Cardiac muscle cell (in vitro differentiated cells and primary cell): ENCODE measurements around the gene IGFBP6. TPM values are rescaled to one million over a fixed set of nuclear protein-coding genes. Genes with fewer than 3 reads are reported as not detected.

Experiments used
- DNase-seq, 2 donors: peaks; one replicate each; pipeline versions ENCODE4 v3.0.0 to v3.0.0-alpha.2; 2010 to 2017; ENCODE audit warnings: low read depth in 1 of 2, low spot score in 1 of 2
- H3K27ac ChIP-seq: fragments of 200-600 bp; sonication (generic); 2 replicates; pipeline ENCODE4 v1.5.1; 2016
- H3K27me3 ChIP-seq: fragments of 200-600 bp; sonication (generic); 2 replicates; pipeline ENCODE4 v1.6.0; 2016; ENCODE audit warnings: control low read depth
- H3K36me3 ChIP-seq: fragments of 200-600 bp; sonication (generic); 2 replicates; pipeline ENCODE4 v1.5.1; 2016; ENCODE audit warnings: control low read depth
- H3K4me1 ChIP-seq: fragments of 200-600 bp; sonication (generic); 2 replicates; pipeline ENCODE4 v1.8.1; 2017; ENCODE audit warnings: low read depth, mild to moderate bottlenecking, mixed run types
- H3K4me3 ChIP-seq: fragments of 200-600 bp; sonication (generic); 2 replicates; pipeline ENCODE4 v1.5.1; 2016; ENCODE audit warnings: mild to moderate bottlenecking
- H3K9me3 ChIP-seq: fragments of 200-600 bp; sonication (generic); 2 replicates; pipeline ENCODE4 v1.5.1; 2017; ENCODE audit warnings: low read depth, mild to moderate bottlenecking, control low read depth
- polyA plus RNA-seq: library from polyadenylated mRNA; unstranded; fragments of >200 nt; fragmentation: Nextera tagmentation; extraction: Ambion mirVana; gene quantifications from 2 replicates; pipeline ENCODE4 v1.2.1, GENCODE V29; 2016
- total RNA-seq: library from RNA; depleted of rRNA; stranded (reverse); fragments of >200 nt; gene quantifications from 2 replicates; pipeline ENCODE4 v1.2.3, GENCODE V29; 2016
- TF ChIP-seq, protein P1 (sequence below): IDR thresholded peaks from 2 replicates; pipeline ENCODE4 v1.5.1; 2012; ENCODE audit warnings: low read depth, mild to moderate bottlenecking, low read length

Gene IGFBP6
- total and polyA plus RNA-seq, 2 experiments from 2014 or later: 58.9 to 109 TPM

DNA sequence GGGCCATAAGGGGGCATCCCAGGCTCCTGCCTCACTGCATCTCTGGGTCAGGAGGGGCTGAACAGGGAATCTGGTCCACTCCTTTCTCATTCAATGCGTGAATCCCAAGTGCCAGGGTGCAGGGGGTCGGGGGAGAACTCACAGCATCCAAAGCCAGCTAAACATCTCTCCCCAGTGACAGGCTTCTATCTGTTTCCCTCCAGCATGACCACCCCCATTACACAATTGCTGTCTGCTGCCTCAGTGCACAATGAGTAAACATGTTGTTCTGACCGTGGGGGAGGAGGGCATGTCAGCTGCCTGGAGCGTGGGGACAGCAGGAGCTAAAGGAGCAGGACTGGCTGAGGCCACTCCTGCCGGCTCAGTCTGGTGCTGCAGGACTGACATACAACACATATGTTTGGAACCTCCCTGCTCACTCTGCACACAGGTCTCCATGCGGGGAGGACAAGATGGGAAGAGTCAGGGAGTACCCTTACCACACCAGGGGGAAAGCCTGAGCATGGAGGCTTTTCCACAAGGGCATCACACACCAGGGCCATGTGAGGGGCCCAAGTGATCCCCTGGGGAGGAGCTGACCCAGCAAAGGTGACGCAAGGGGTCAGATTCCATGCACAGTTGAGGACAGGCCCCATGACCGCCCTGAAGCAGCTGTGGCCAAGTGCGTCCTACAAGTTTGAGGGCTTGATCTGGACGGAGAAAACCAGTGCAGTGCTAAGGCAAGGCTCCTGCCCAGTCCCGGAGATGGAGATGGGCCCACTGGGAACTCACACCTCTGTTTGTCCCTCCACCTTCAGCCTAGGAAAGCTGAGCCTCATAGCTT lies 46.2 kb upstream of the IGFBP6 start:
- Histone ChIP-seq H3K9me3 (no peaks in the 10 kb centered on the region), H3K27ac (no peak overlapping the region), H3K36me3 (no peaks in the 10 kb centered on the region), H3K4me1 (peaks cover 32% of the 10 kb centered on the region), H3K27me3 (no peaks in the 10 kb centered on the region), H3K4me3 (no peak overlapping the region)
- peak in 1 of 2 donors; percentile 77 for DNase-seq
- TF ChIP-seq, protein P1, sequence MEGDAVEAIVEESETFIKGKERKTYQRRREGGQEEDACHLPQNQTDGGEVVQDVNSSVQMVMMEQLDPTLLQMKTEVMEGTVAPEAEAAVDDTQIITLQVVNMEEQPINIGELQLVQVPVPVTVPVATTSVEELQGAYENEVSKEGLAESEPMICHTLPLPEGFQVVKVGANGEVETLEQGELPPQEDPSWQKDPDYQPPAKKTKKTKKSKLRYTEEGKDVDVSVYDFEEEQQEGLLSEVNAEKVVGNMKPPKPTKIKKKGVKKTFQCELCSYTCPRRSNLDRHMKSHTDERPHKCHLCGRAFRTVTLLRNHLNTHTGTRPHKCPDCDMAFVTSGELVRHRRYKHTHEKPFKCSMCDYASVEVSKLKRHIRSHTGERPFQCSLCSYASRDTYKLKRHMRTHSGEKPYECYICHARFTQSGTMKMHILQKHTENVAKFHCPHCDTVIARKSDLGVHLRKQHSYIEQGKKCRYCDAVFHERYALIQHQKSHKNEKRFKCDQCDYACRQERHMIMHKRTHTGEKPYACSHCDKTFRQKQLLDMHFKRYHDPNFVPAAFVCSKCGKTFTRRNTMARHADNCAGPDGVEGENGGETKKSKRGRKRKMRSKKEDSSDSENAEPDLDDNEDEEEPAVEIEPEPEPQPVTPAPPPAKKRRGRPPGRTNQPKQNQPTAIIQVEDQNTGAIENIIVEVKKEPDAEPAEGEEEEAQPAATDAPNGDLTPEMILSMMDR: peak; percentile 13

DNA sequence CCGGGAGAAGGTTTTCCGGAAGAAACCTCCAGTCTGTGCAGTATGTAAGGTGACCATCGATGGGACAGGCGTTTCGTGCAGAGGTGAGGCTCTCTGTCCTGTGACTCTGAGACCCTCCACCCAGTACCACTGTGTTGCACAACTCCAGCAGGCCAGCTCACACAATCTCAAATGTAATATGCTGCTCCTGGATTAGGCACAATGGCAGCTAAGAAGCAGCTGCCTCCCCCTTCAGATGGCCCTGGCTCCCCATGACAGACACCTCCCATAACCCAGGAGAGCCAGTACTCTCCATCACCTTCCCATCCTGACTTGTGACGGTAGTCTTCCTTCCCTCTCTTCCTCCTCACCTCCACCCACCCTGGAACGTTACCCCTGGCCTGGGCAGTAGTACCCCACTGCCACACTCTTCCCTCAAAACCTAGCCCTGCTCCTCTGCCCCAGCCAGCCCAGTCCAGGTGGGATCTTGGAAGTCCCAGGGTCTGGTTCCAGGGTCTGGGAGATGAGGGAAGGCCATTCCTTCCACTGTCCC lies 45.5 kb upstream of the IGFBP6 start:
- Histone ChIP-seq H3K36me3 (no peaks in the 10 kb centered on the region), H3K27ac (no peak overlapping the region), H3K4me1 (peaks cover 32% of the 10 kb centered on the region), H3K9me3 (no peaks in the 10 kb centered on the region), H3K4me3 (no peak overlapping the region), H3K27me3 (no peaks in the 10 kb centered on the region)
- TF ChIP-seq, protein P1: no peak
- DNase-seq: peak in 1 of 2 donors; percentile 4

DNA sequence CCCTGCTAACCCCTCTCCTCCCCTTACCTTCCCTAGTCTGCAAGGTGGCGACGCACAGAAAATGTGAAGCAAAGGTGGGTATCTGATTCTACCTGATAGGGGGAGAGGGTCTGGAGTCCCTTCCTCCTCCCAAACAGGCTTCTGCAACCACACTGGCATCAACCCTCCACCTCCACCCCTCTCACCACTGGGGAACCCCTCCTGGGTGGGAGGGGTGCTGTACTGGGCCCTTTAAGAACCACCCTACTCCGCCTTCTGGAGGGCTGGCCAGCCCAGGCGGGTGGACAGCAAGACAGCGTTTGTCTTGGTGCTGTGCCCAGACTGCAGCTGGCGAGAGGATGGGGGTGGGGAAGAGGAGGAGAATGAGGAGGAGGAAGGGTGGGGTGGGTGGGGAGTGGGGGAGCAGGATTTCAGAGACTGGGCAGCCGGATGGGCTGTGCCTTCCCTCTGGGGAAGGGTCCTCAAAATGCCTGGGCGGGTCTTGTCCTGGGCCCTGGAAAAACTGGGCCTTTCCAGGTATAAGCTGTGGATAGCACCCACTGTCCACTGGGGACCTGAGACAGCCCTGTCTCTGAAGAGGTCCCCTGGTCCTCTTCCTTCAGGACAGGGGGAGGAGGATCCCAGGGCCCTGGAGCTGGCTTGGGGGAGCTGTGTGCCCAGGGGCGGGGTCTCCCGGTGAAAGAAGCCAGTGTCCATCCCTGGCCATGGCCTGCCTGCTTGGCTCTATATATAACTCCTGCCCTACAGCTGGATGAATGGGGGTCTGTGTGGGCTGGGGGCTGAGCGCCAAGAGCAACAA lies 44.8 kb upstream of the IGFBP6 start:
- H3K27ac ChIP-seq: no peak overlapping the region
- no peak overlapping the region for H3K4me3 ChIP-seq
- H3K9me3 ChIP-seq: no peaks in the 10 kb centered on the region
- peak in 1 of 2 donors; percentile 92 for DNase-seq
- TF ChIP-seq, protein P1: no peak
- no peaks in the 10 kb centered on the region for H3K36me3 ChIP-seq
- H3K4me1 ChIP-seq: peaks cover 31% of the 10 kb centered on the region
- no peaks in the 10 kb centered on the region for H3K27me3 ChIP-seq

DNA sequence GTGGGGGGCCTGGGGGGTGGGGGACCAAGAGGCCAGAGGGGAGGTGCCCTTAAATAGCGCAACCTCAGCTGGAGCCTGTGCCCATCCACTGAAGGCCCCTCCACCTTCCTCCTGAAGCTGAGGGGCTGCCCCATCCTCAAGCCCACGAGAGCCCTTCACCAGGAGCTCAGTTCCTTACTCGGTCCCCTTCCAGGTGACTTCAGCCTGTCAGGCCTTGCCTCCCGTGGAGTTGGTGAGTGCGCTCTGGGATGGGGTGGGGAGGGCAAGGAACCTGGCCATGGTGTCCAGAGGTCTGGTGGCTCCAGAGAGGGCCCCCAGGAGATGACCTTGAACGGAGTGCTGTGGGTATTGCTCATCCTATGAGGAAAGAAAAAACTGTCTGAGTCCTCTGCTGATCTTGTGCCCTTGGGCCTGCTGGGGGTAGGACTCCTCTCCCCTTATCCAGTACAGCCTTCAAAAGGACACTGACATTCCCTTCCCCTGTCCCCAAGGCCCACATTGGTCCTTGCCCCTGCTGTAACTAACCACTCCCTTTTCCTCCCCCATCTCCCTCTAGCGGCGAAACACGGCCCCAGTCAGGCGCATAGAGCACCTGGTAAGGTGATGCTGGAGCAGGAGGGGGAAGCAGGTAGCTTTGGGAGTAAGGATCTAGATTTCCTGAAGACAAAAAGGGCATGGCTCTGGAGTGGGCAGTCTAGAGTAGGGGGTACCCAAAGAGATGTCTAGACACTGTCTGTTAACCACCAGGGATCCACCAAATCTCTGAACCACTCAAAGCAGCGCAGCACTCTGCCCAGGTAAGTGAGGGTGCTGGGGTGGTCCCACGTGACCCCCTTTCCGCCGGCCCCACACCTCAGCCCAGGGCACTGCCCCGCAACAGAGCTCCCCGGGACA lies 44.0 kb upstream of the IGFBP6 start:
- H3K4me1 ChIP-seq: peaks cover 23% of the 10 kb centered on the region
- H3K27me3 ChIP-seq: no peaks in the 10 kb centered on the region
- H3K36me3 ChIP-seq: no peaks in the 10 kb centered on the region
- TF ChIP-seq, protein P1: peak; percentile 76
- no peaks in the 10 kb centered on the region for H3K9me3 ChIP-seq
- no peak overlapping the region for H3K27ac ChIP-seq
- H3K4me3 ChIP-seq: peak overlapping the region; percentile 46
- DNase-seq: peak; percentile 37
